ENCODE data around the gene TLR5. TPM values are rescaled to one million over a fixed set of nuclear protein-coding genes. Genes with fewer than 3 reads are reported as not detected.

Gene TLR5
- polyA plus RNA-seq, 1 donor (not counting 4 experiments of a cell fraction or from before 2014, with no cell fraction given) = 1.3 TPM

- no peaks in the 10 kb centered on the region for H3K9me1 ChIP-seq (ENCODE audit: control insufficient read depth, extremely low read depth, insufficient read depth, low read length)
- no peak overlapping the region for H2AFZ ChIP-seq (ENCODE audit: control insufficient read depth, low read length)
- no peak overlapping the region for H3K4me3 ChIP-seq (ENCODE audit: control insufficient read depth in 2 of 3, extremely low read depth in 1 of 3, insufficient read depth in 2 of 3, low read depth in 1 of 3, low read length in 3 of 3)
- dilution Hi-C loops (cut with MboI; ENCODE audit: extremely low pct_ligation_motif_present, low sequenced_read_pairs) = no loop called here
- peaks cover 3% of the 10 kb centered on the region for H3K4me1 ChIP-seq (ENCODE audit: control insufficient read depth, extremely low read depth, insufficient read depth, low read length)
- H3K79me2 ChIP-seq (ENCODE audit: control insufficient read depth, insufficient read depth, low read length) = no peaks in the 10 kb centered on the region
- no peak overlapping the region for H3K9ac ChIP-seq (ENCODE audit: control insufficient read depth, extremely low read depth, insufficient read depth, low read length)
- DNase-seq (ENCODE audit: low read depth, low spot score) (no peak), FAIRE-seq (no peak)
- H3K4me2 ChIP-seq (ENCODE audit: control insufficient read depth, extremely low read depth, insufficient read depth, low read depth, low read length) = no peak overlapping the region
- no peaks in the 10 kb centered on the region for H3K9me3 ChIP-seq (ENCODE audit: control insufficient read depth, low read depth, low read length)
- H3K27me3 ChIP-seq (ENCODE audit: control insufficient read depth, extremely low read depth, insufficient read depth, low read length) = no peaks in the 10 kb centered on the region
- no peaks in the 10 kb centered on the region for H4K20me1 ChIP-seq (ENCODE audit: control insufficient read depth, extremely low read depth, insufficient read depth, low read length)
- TF ChIP-seq CTCF (optimal IDR thresholded peaks at IDR 0.05 in 1 of 3, IDR thresholded peaks at IDR 0.05 in 1 of 3, conservative IDR thresholded peaks at IDR 0.05 in 1 of 3; ENCODE audit: extremely low read depth in 1 of 3, insufficient read depth in 2 of 3, low read length in 3 of 3) = no peak
- no peaks in the 10 kb centered on the region for H3K36me3 ChIP-seq (ENCODE audit: control insufficient read depth in 2 of 2, extremely low read depth in 1 of 2, insufficient read depth in 2 of 2, low read length in 2 of 2)
- H3K27ac ChIP-seq (ENCODE audit: control insufficient read depth, insufficient read depth, low read length) = no peak overlapping the region
Observed at GRCh38 chr1:223146745-223147144, 3.7 kb upstream of the TLR5 start.

- no peaks in the 10 kb centered on the region for H3K9me1 ChIP-seq (ENCODE audit: control insufficient read depth, extremely low read depth, insufficient read depth, low read length)
Observed at GRCh38 chr1:223144914-223145313, 1.9 kb upstream of the TLR5 start.

More at GRCh38 chr1:223144914-223145313, 1.9 kb upstream of the TLR5 start:
- H3K9me3 ChIP-seq (ENCODE audit: control insufficient read depth, low read depth, low read length) = no peaks in the 10 kb centered on the region
- no peak overlapping the region for H3K9ac ChIP-seq (ENCODE audit: control insufficient read depth, extremely low read depth, insufficient read depth, low read length)
- H3K36me3 ChIP-seq (ENCODE audit: control insufficient read depth in 2 of 2, extremely low read depth in 1 of 2, insufficient read depth in 2 of 2, low read length in 2 of 2) = no peaks in the 10 kb centered on the region
- H3K4me3 ChIP-seq (ENCODE audit: control insufficient read depth in 2 of 3, extremely low read depth in 1 of 3, insufficient read depth in 2 of 3, low read depth in 1 of 3, low read length in 3 of 3) = no peak overlapping the region
- DNase-seq (ENCODE audit: low read depth, low spot score) = no peak
- no peak overlapping the region for H2AFZ ChIP-seq (ENCODE audit: control insufficient read depth, low read length)
- peaks cover 6% of the 10 kb centered on the region for H3K4me1 ChIP-seq (ENCODE audit: control insufficient read depth, extremely low read depth, insufficient read depth, low read length)
- TF ChIP-seq CTCF (optimal IDR thresholded peaks at IDR 0.05 in 1 of 3, IDR thresholded peaks at IDR 0.05 in 1 of 3, conservative IDR thresholded peaks at IDR 0.05 in 1 of 3; ENCODE audit: extremely low read depth in 1 of 3, insufficient read depth in 2 of 3, low read length in 3 of 3) = no peak
- no peak for TF ChIP-seq EZH2 (IDR thresholded peaks at IDR 0.05; ENCODE audit: low read length)
- no peaks in the 10 kb centered on the region for H3K79me2 ChIP-seq (ENCODE audit: control insufficient read depth, insufficient read depth, low read length)
- dilution Hi-C loops (cut with MboI; ENCODE audit: extremely low pct_ligation_motif_present, low sequenced_read_pairs) = no loop called here
- no peak overlapping the region for H3K27ac ChIP-seq (ENCODE audit: control insufficient read depth, insufficient read depth, low read length)
- no peaks in the 10 kb centered on the region for H3K27me3 ChIP-seq (ENCODE audit: control insufficient read depth, extremely low read depth, insufficient read depth, low read length)
- H4K20me1 ChIP-seq (ENCODE audit: control insufficient read depth, extremely low read depth, insufficient read depth, low read length) = no peaks in the 10 kb centered on the region
- H3K4me2 ChIP-seq (ENCODE audit: control insufficient read depth, extremely low read depth, insufficient read depth, low read depth, low read length) = no peak overlapping the region
- no peak for FAIRE-seq
